ENCODE data around the gene GPX5.

DNA sequence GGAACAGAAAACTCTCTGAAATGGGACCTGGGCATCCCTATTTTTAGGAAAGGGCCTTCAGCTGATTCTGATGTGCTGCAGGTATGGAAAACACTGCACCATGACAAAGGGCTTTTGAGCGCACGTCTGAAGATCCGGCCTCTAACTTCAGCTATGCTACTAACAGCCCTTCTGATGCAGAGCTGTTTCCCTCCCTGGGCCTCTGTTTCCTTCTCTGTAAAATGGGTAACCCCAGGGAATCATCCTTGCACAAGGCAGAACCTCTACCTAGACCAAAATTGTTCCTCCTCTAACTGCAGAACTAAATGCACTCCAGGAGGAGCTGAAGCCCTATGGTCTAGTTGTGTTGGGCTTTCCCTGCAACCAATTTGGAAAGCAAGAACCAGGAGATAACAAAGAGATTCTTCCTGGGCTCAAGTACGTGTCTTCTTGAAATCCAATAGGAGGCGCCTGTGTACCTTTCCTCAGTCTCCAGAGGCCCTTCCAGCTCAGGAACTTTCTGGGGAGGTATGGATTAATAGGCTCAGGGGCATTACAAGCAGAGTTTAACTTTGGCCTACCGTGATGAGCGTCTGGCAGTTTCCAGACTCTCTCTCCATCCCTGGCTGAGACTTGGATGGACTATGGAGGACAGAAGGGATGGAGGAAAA, 5.9 kb downstream of the GPX5 start:
- TF ChIP-seq CTCF (IDR thresholded peaks at IDR 0.05; ENCODE audit: insufficient read depth, low read length) (no peak), POLR2AphosphoS5 (IDR thresholded peaks at IDR 0.05; ENCODE audit: low read depth) (no peak), GABPA (IDR thresholded peaks at IDR 0.05; ENCODE audit: low read depth) (no peak), SPI1 (IDR thresholded peaks at IDR 0.05; ENCODE audit: borderline replicate concordance, low read depth) (no peak)
- TF ChIP-seq, protein P1, sequence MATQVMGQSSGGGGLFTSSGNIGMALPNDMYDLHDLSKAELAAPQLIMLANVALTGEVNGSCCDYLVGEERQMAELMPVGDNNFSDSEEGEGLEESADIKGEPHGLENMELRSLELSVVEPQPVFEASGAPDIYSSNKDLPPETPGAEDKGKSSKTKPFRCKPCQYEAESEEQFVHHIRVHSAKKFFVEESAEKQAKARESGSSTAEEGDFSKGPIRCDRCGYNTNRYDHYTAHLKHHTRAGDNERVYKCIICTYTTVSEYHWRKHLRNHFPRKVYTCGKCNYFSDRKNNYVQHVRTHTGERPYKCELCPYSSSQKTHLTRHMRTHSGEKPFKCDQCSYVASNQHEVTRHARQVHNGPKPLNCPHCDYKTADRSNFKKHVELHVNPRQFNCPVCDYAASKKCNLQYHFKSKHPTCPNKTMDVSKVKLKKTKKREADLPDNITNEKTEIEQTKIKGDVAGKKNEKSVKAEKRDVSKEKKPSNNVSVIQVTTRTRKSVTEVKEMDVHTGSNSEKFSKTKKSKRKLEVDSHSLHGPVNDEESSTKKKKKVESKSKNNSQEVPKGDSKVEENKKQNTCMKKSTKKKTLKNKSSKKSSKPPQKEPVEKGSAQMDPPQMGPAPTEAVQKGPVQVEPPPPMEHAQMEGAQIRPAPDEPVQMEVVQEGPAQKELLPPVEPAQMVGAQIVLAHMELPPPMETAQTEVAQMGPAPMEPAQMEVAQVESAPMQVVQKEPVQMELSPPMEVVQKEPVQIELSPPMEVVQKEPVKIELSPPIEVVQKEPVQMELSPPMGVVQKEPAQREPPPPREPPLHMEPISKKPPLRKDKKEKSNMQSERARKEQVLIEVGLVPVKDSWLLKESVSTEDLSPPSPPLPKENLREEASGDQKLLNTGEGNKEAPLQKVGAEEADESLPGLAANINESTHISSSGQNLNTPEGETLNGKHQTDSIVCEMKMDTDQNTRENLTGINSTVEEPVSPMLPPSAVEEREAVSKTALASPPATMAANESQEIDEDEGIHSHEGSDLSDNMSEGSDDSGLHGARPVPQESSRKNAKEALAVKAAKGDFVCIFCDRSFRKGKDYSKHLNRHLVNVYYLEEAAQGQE (IDR thresholded peaks at IDR 0.05; ENCODE audit: insufficient replicate concordance, low read depth) = no peak

All from HL-60 (cell line).